HepG2 (cell line): ENCODE results near the gene ANKAR. TPM values are rescaled to one million over a fixed set of nuclear protein-coding genes. Genes with fewer than 3 reads are reported as not detected.

Experiments
- GPN1 ChIP-seq: sonication (generic); formaldehyde crosslinking; IDR thresholded peaks from 2 replicates; pipeline ENCODE4 v1.5.1; 2020; ENCODE audit warnings: missing genetic modification reagents, borderline replicate concordance
- IRX3 ChIP-seq: sonication (generic); formaldehyde crosslinking; IDR thresholded peaks from 2 replicates; pipeline ENCODE4 v1.8.1; 2023; ENCODE audit warnings: mild to moderate bottlenecking, low read depth, missing genetic modification reagents, borderline replicate concordance
- KAT7 ChIP-seq: IDR thresholded peaks from 2 replicates; pipeline ENCODE4 v1.6.1; 2018; ENCODE audit warnings: borderline replicate concordance, missing compliant biosample characterization
- MAF1 ChIP-seq: sonication (generic); formaldehyde crosslinking; IDR thresholded peaks from 2 replicates; pipeline ENCODE4 v1.5.0; 2020; ENCODE audit warnings: missing genetic modification reagents, borderline replicate concordance
- PHF20 ChIP-seq: sonication (generic); formaldehyde crosslinking; IDR thresholded peaks from 2 replicates; pipeline ENCODE4 v1.5.0; 2020; ENCODE audit warnings: mild to moderate bottlenecking, missing genetic modification reagents
- POGZ ChIP-seq: sonication (generic); formaldehyde crosslinking; IDR thresholded peaks from 2 replicates; pipeline ENCODE4 v1.4.0; 2020; ENCODE audit warnings: mild to moderate bottlenecking, missing genetic modification reagents
- SNAPC4 ChIP-seq: sonication (generic); formaldehyde crosslinking; IDR thresholded peaks from 2 replicates; pipeline ENCODE4 v1.4.0; 2020; ENCODE audit warnings: mild to moderate bottlenecking, missing genetic modification reagents
- SP1 ChIP-seq, 2 experiments: fragments of 450-650 bp in 1 of 2; sonication (generic) in 1 of 2; formaldehyde crosslinking in 1 of 2; IDR thresholded peaks; 2 replicates each; pipeline versions ENCODE4 v1.4.0 to v1.6.1; 2016 to 2020; ENCODE audit warnings: missing genetic modification reagents in 1 of 2
- TSC22D2 ChIP-seq: sonication (generic); formaldehyde crosslinking; IDR thresholded peaks from 2 replicates; pipeline ENCODE4 v1.5.1; 2020; ENCODE audit warnings: missing genetic modification reagents, mild to moderate bottlenecking, borderline replicate concordance
- YEATS4 ChIP-seq: sonication (generic); formaldehyde crosslinking; IDR thresholded peaks from 2 replicates; pipeline ENCODE4 v1.4.0; 2020; ENCODE audit warnings: missing genetic modification reagents, borderline replicate concordance
- ZBTB38 ChIP-seq: sonication (generic); formaldehyde crosslinking; IDR thresholded peaks from 2 replicates; pipeline ENCODE4 v1.5.1; 2020; ENCODE audit warnings: mild to moderate bottlenecking, missing genetic modification reagents
- ZNF260 ChIP-seq: sonication (generic); formaldehyde crosslinking; IDR thresholded peaks from 2 replicates; pipeline ENCODE4 v1.4.0; 2020; ENCODE audit warnings: missing genetic modification reagents, low read depth, mild to moderate bottlenecking, borderline replicate concordance
- ZNF276 ChIP-seq: sonication (generic); formaldehyde crosslinking; IDR thresholded peaks from 2 replicates; pipeline ENCODE4 v1.4.0; 2020; ENCODE audit warnings: mild to moderate bottlenecking, low read depth, missing genetic modification reagents
- ZNF33A ChIP-seq: sonication (generic); formaldehyde crosslinking; IDR thresholded peaks from 2 replicates; pipeline ENCODE4 v1.5.1; 2020; ENCODE audit warnings: missing genetic modification reagents, mild to moderate bottlenecking, moderate library complexity, borderline replicate concordance
- ZNF773 ChIP-seq: sonication (generic); formaldehyde crosslinking; IDR thresholded peaks from 2 replicates; pipeline ENCODE4 v1.4.0; 2020; ENCODE audit warnings: missing genetic modification reagents, borderline replicate concordance
- polyA plus RNA-seq, 8 experiments: library from polyadenylated mRNA; depleted of rRNA in 3 of 8; stranded (reverse) in 7 of 8; unstranded in 1 of 8; fragments of >200 nt; fragmentation: Illumina TruSeq in 4 of 8; extraction: Trizol in 4 of 8; gene quantifications; 2 replicates each; pipeline versions ENCODE4 v1.2.1 to v1.2.3, GENCODE V29; 2011 to 2016; ENCODE audit warnings: low read depth in 4 of 8, missing spikeins in 1 of 8, mixed read lengths in 1 of 8; ENCODE audit not compliant: insufficient read depth in 1 of 8
- total RNA-seq, 5 experiments: library from RNA; depleted of rRNA; stranded (reverse); fragments of >200 nt; fragmentation: Illumina TruSeq; extraction: Trizol; gene quantifications; 2 replicates each; pipeline ENCODE4 v1.2.3, GENCODE V29; 2016; ENCODE audit warnings: low read depth in 1 of 5
- TF ChIP-seq, protein P1 (sequence below): sonication (generic); formaldehyde crosslinking; IDR thresholded peaks from 2 replicates; pipeline ENCODE4 v1.8.0; 2022; ENCODE audit warnings: mild to moderate bottlenecking, missing genetic modification reagents; ENCODE audit not compliant: insufficient replicate concordance

The ANKAR gene
- total and polyA plus RNA-seq, 2 of the 13 experiments (the other 11 are each of a cell fraction or from before 2014, with no cell fraction given): 3.6 to 5.0 TPM

GRCh38 chr2:189674374-189675112 is at the start of gene ANKAR (continued):
- TF ChIP-seq TSC22D2 (CRISPR knock-in tag) (peak; percentile 75; the same call in 1 of the 2 replicates), ZNF276 (peak; percentile 93), SP1 (IDR thresholded peaks at IDR 0.05) (no peak), SP1 (CRISPR knock-in tag; IDR thresholded peaks at IDR 0.05) (no peak), SNAPC4 (no peak), ZNF773 (CRISPR knock-in tag) (no peak; the same call in 1 of the 2 replicates), PHF20 (CRISPR knock-in tag) (peak; percentile 89), GPN1 (0 out of 2 replicates have a peak, but pooled peaks have one; percentile 21), YEATS4 (CRISPR knock-in tag) (peak; percentile 99), MAF1 (CRISPR knock-in tag) (no peak; the same call in 1 of the 2 replicates), IRX3 (CRISPR knock-in tag) (peak; percentile 99), ZBTB38 (CRISPR knock-in tag) (peak; percentile 97), ZNF33A (CRISPR knock-in tag) (no peak), KAT7 (CRISPR knock-in tag) (peak; percentile 100; the same call in 1 of the 2 replicates), POGZ (CRISPR knock-in tag) (peak; percentile 96), ZNF260 (CRISPR knock-in tag) (no peak)
- TF ChIP-seq, protein P1, sequence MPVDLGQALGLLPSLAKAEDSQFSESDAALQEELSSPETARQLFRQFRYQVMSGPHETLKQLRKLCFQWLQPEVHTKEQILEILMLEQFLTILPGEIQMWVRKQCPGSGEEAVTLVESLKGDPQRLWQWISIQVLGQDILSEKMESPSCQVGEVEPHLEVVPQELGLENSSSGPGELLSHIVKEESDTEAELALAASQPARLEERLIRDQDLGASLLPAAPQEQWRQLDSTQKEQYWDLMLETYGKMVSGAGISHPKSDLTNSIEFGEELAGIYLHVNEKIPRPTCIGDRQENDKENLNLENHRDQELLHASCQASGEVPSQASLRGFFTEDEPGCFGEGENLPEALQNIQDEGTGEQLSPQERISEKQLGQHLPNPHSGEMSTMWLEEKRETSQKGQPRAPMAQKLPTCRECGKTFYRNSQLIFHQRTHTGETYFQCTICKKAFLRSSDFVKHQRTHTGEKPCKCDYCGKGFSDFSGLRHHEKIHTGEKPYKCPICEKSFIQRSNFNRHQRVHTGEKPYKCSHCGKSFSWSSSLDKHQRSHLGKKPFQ: peak; percentile 92
